ENCODE measurements around the gene TXNDC9. TPM values are rescaled to one million over a fixed set of nuclear protein-coding genes. Genes with fewer than 3 reads are reported as not detected.
A peak's percentile ranks its signal among the peaks of the same experiment; 100 is the strongest.
"Not testable (repeated sequence)": the region's sequence is repeated elsewhere in the genome, so short reads cannot be mapped to it uniquely, and the experiment has no call there.

TXNDC9 gene
- total RNA-seq, 4 donors from 2014 or later, result 25.3 to 37.1 (median 29.7) TPM

DNA sequence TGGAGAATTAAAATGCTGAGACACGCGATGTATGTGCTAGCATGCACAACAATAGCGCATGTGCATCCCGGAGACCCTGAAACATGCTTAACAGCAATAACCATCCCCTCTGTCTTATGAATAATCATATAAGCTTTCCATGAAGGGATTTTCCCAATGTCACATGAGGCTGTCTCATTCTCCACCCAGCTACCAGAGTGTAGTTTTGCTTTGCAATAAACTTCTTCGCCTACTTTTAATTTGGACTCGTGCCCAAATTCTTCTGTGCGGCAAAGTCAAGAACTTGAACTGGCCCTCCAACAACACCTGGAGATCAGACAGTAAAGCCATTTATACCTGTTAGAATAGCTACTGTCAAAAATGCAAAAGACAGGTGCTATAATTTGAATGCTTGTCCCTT is 50.6 kb downstream of the TXNDC9 start:
- Histone ChIP-seq H3K9me3 (peaks cover 0 to 5% (median 1%) of the 10 kb centered on the region in 4 donors), H3K27me3 (no peaks in the 10 kb centered on the region), H3K27ac (no peak overlapping the region), H3K4me1 (no peaks in the 10 kb centered on the region), H3K4me3 (no peak overlapping the region), H3K36me3 (peaks cover 0 to 86% (median 0%) of the 10 kb centered on the region in 3 donors)
- WGBS, 2 donors, result 91 to 96% methylated on average over 7 of the region's 7 CpGs
- no peak for DNase-seq (ENCODE audit: low spot score in 2 of 2)
- no peak for TF ChIP-seq EP300 (IDR thresholded peaks at IDR 0.05)
- TF ChIP-seq, protein P1, sequence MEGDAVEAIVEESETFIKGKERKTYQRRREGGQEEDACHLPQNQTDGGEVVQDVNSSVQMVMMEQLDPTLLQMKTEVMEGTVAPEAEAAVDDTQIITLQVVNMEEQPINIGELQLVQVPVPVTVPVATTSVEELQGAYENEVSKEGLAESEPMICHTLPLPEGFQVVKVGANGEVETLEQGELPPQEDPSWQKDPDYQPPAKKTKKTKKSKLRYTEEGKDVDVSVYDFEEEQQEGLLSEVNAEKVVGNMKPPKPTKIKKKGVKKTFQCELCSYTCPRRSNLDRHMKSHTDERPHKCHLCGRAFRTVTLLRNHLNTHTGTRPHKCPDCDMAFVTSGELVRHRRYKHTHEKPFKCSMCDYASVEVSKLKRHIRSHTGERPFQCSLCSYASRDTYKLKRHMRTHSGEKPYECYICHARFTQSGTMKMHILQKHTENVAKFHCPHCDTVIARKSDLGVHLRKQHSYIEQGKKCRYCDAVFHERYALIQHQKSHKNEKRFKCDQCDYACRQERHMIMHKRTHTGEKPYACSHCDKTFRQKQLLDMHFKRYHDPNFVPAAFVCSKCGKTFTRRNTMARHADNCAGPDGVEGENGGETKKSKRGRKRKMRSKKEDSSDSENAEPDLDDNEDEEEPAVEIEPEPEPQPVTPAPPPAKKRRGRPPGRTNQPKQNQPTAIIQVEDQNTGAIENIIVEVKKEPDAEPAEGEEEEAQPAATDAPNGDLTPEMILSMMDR (IDR thresholded peaks at IDR 0.05), result no peak
- TF ChIP-seq POLR2A (IDR thresholded peaks at IDR 0.05), result no peak

DNA sequence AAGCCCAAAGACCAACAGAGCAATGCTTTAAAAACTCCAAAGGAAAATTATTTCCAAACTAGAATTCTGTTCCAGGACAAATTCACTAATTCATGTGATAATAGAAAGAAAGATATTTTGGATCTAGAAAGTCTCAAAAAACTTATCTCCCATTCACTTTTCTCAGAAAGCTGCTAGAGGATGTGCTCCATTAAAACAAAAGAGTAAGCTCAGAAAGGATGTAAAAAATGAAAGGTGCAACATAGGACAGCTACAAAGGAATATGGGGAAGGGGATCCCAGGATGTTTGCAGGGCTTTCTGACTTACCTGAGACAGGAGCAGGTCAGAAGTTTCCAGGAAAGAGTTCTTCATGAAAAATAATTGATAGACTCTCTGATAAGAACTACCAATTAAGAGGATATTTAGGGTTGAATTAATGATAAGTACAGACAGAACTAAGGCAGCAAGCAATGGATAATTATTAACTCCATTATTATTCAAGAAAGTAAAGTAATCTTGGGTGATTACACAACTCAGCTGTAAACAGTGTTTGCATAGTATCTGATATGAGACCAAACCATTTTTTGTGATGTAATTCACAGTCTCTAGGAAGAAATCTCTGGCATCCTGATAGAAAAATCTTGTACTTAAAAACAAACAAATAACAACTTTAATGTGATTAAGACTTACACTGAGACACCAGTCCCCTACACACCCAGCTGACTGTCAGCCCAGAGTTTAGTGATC is 56.0 kb downstream of the TXNDC9 start:
- no peak for DNase-seq (ENCODE audit: low spot score in 2 of 2)
- no peak overlapping the region for H3K4me3 ChIP-seq
- peaks cover 0 to 34% (median 4%) of the 10 kb centered on the region in 4 donors for H3K9me3 ChIP-seq
- no peaks in the 10 kb centered on the region for H3K27me3 ChIP-seq
- no peak overlapping the region for H3K27ac ChIP-seq
- H3K4me1 ChIP-seq, result no peaks in the 10 kb centered on the region
- H3K36me3 ChIP-seq, result peaks cover 0 to 80% (median 0%) of the 10 kb centered on the region in 3 donors
- TF ChIP-seq POLR2A (IDR thresholded peaks at IDR 0.05) (no peak), EP300 (IDR thresholded peaks at IDR 0.05) (no peak)
- TF ChIP-seq, protein P1 (IDR thresholded peaks at IDR 0.05), result no peak

DNA sequence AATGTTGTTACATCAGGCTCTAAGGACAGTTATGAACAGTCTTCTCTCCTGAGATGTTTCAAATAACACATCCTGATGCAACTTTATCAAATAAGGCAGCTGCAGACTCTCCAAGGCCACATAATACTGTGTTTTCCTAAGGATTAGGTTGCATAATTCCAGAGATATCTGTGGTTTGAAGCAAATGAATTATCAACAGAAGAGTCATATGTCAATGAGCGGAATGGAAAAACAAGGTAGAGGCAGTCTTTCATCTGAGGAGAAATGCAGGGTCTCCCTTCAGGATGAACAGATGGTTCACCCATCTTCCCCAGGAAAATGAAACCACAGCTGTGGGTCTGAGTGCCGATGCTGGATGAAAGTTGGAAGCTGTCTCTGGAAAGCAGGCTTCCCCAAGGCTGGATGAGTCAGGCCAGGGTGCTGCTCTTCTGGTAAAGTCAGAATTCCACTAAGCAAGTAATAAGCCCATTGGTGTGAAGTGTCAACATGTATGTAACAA is 57.3 kb downstream of the TXNDC9 start:
- TF ChIP-seq EP300 (IDR thresholded peaks at IDR 0.05) (peak in 1 of 2 donors; percentile 13), POLR2A (IDR thresholded peaks at IDR 0.05) (no peak)
- TF ChIP-seq, protein P1 (IDR thresholded peaks at IDR 0.05), result no peak
- WGBS, 2 donors, result 63 to 73% methylated on average over 2 of the region's 2 CpGs

DNA sequence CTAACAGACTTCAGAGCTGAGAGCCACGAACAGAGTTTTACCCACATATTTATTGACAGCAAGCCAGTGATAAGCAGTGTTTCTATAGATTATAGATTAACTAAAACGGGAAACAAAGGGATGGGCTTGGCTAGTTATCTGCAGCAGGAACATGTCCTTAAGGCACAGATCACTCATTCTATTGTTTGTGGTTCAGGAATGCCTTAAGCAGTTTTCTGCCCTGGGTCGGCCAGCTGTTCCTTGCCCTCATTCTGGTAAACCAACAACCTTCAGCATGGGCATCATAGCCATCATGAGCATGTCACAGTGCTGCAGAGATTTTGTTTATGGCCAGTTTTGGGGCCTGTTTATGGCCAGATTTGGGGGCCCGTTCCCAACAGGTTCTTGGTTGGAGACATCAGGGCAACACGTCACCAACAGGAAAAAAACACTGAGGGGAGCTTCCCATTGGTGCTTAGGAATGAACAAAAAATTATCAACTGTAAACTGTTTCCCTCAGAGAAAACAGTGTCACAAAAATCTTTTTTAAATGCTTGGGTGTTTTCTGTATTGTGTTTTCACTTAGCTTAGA is 57.9 kb downstream of the TXNDC9 start:
- H3K36me3 ChIP-seq, result peaks cover 0 to 62% (median 0%) of the 10 kb centered on the region in 3 donors
- not testable (repeated sequence) for H3K27ac ChIP-seq; H3K4me1 ChIP-seq; H3K4me3 ChIP-seq; DNase-seq (ENCODE audit: low spot score in 2 of 2); H3K27me3 ChIP-seq
- WGBS, 2 donors, result 83 to 92% methylated on average over 5 of the region's 5 CpGs
- H3K9me3 ChIP-seq, result peaks cover 0 to 34% (median 4%) of the 10 kb centered on the region in 4 donors

More for the DNA sequence above, 57.3 kb downstream of the TXNDC9 start:
- Histone ChIP-seq H3K4me1 (no peaks in the 10 kb centered on the region), H3K4me3 (no peak overlapping the region), H3K27ac (peak overlapping the region in 1 of 4 donors; percentile 39), H3K27me3 (no peaks in the 10 kb centered on the region), H3K9me3 (peaks cover 0 to 34% (median 4%) of the 10 kb centered on the region in 4 donors), H3K36me3 (peaks cover 0 to 67% (median 0%) of the 10 kb centered on the region in 3 donors)
- no peak for DNase-seq (ENCODE audit: low spot score in 2 of 2)

DNA sequence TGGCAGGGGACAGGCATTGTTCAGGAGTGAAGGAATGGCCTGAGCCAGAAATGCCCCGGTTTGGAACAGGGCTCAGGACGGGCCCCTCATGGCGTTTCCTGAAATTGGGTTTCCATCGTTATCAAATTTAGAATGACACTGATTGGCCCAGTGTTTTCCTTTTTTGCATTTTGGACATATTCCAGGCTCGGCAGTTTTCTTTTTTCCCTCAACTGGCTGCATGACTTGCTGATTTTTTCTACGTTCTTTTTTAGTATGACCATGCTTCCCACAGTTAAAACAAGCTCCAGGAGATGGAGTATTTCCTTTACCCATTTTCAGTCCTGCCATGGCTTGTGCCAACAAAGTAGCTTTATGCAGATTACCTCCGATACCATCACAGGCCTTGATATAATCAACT is 60.3 kb downstream of the TXNDC9 start:
- 70% methylated on average over 7 of the region's 7 CpGs for WGBS, 2 donors
- H3K36me3 ChIP-seq, result peaks cover 0 to 47% (median 0%) of the 10 kb centered on the region in 3 donors
- no peaks in the 10 kb centered on the region for H3K4me1 ChIP-seq
- no peak for DNase-seq (ENCODE audit: low spot score in 2 of 2)
- H3K9me3 ChIP-seq, result peaks cover 0 to 41% (median 4%) of the 10 kb centered on the region in 4 donors
- no peaks in the 10 kb centered on the region for H3K27me3 ChIP-seq
- no peak for TF ChIP-seq POLR2A (IDR thresholded peaks at IDR 0.05)
- TF ChIP-seq, protein P1 (IDR thresholded peaks at IDR 0.05), result no peak
- no peak for TF ChIP-seq EP300 (IDR thresholded peaks at IDR 0.05)
- H3K4me3 ChIP-seq, result no peak overlapping the region
- H3K27ac ChIP-seq, result no peak overlapping the region

Other genes starting within 250 kb of the TXNDC9 start
- gene C2orf15, start 194.6 kb downstream of the TXNDC9 start, total RNA-seq, result under 1 TPM in 1 of 4 donors, not detected in 3; 0.44 TPM
- 10 to 100 TPM in 2 of 4 donors, 1 to 10 TPM in 2; 6.5 to 12.9 (median 10.0) TPM for gene TSGA10, start 181.4 kb downstream of the TXNDC9 start, total RNA-seq
- 10 to 100 TPM in 1 of 4 donors, 1 to 10 TPM in 3; 2.7 to 10.0 (median 9.0) TPM for gene LIPT1, start 181.4 kb downstream of the TXNDC9 start, total RNA-seq
- gene MITD1, start 155.3 kb downstream of the TXNDC9 start, total RNA-seq, result 10 to 100 TPM; 18.3 to 30.8 (median 27.2) TPM
- gene MRPL30, start 155.1 kb downstream of the TXNDC9 start, total RNA-seq, result 10 to 100 TPM; 19.4 to 27.0 (median 21.7) TPM
- gene LYG2, start 80.7 kb downstream of the TXNDC9 start, total RNA-seq, result not detected
- gene LYG1, start 35.1 kb downstream of the TXNDC9 start, total RNA-seq, result 1 to 10 TPM in 3 of 4 donors, under 1 TPM in 1; 0.66 to 2.7 (median 1.9) TPM
- 10 to 100 TPM; 28.8 to 47.4 (median 42.3) TPM for gene EIF5B, start 1.1 kb upstream of the TXNDC9 start, total RNA-seq
- gene REV1, start 153.7 kb upstream of the TXNDC9 start, total RNA-seq, result 10 to 100 TPM; 38.2 to 93.5 (median 64.6) TPM